NOMO-1 treated with dmso at 0.1 percent for 144 hours (cell line): ENCODE data around the gene ANKRD27.
"Not testable (repeated sequence)": the region's sequence is repeated elsewhere in the genome, so short reads cannot be mapped to it uniquely, and the experiment has no call there.

Experiments
- DNase-seq: peaks from one replicate; lab custom pipeline; 2025; ENCODE audit not compliant: unreplicated experiment; lab: John Stamatoyannopoulos, UW

Gene ANKRD27

GRCh38 chr19:32656379-32656778 is 18.6 kb downstream of the ANKRD27 start:
- DNase-seq: not testable (repeated sequence)

GRCh38 chr19:32653599-32653915 is 21.4 kb downstream of the ANKRD27 start:
- no peak for DNase-seq

- no peak for DNase-seq
These were observed 21.9 kb downstream of the ANKRD27 start for GRCh38 chr19:32652894-32653598.

- DNase-seq: not testable (repeated sequence)
These were observed 22.6 kb downstream of the ANKRD27 start for GRCh38 chr19:32652331-32652730.

- DNase-seq: no peak
These were observed 23.2 kb downstream of the ANKRD27 start for GRCh38 chr19:32651729-32652140.

GRCh38 chr19:32650671-32651070 is 24.3 kb downstream of the ANKRD27 start:
- no peak for DNase-seq

GRCh38 chr19:32649751-32650150 is 25.2 kb downstream of the ANKRD27 start:
- no peak for DNase-seq

- no peak for DNase-seq
These were observed 27.6 kb downstream of the ANKRD27 start for GRCh38 chr19:32647361-32647760.

- no peak for DNase-seq
These were observed 28.4 kb downstream of the ANKRD27 start for GRCh38 chr19:32646556-32646955.

- no peak for DNase-seq
These were observed 32.2 kb downstream of the ANKRD27 start for GRCh38 chr19:32642771-32643170.

- DNase-seq: no peak
These were observed 36.4 kb downstream of the ANKRD27 start for GRCh38 chr19:32638625-32639024.

GRCh38 chr19:32637480-32637879 is 37.5 kb downstream of the ANKRD27 start:
- no peak for DNase-seq

GRCh38 chr19:32631381-32631780 is 43.6 kb downstream of the ANKRD27 start:
- DNase-seq: no peak

- no peak for DNase-seq
These were observed 44.6 kb downstream of the ANKRD27 start for GRCh38 chr19:32630338-32630737.

- no peak for DNase-seq
These were observed 47.2 kb downstream of the ANKRD27 start for GRCh38 chr19:32627714-32628270.

- DNase-seq: no peak
These were observed 48.0 kb downstream of the ANKRD27 start for GRCh38 chr19:32626969-32627368.

- no peak for DNase-seq
These were observed 50.6 kb downstream of the ANKRD27 start for GRCh38 chr19:32624410-32624809.

- no peak for DNase-seq
These were observed 53.0 kb downstream of the ANKRD27 start for GRCh38 chr19:32622002-32622401.

GRCh38 chr19:32619051-32619685 is 55.8 kb downstream of the ANKRD27 start:
- DNase-seq: no peak

GRCh38 chr19:32615569-32615968 is 59.4 kb downstream of the ANKRD27 start:
- no peak for DNase-seq

GRCh38 chr19:32614916-32615315 is 60.1 kb downstream of the ANKRD27 start:
- DNase-seq: no peak

GRCh38 chr19:32613008-32613407 is 62.0 kb downstream of the ANKRD27 start:
- no peak for DNase-seq

GRCh38 chr19:32611161-32611560 is 63.8 kb downstream of the ANKRD27 start:
- DNase-seq: no peak
